Activated naive CD4-positive, alpha-beta T cell treated with anti-CD3 and anti-CD28 coated beads, Interleukin-2, amount 50 U/mL, for 72 hours (primary cell): ENCODE data around the gene BARHL1. TPM values are rescaled to one million over a fixed set of nuclear protein-coding genes. Genes with fewer than 3 reads are reported as not detected.
A peak's percentile ranks its signal among the peaks of the same experiment; 100 is the strongest.
"Not testable (repeated sequence)": the region's sequence is repeated elsewhere in the genome, so short reads cannot be mapped to it uniquely, and the experiment has no call there.

ENCODE experiments used
- ATAC-seq, 2 donors: fragments of 150-1000 bp; cut with Tn5 transposase; 2 replicates each; pipeline ENCODE4 v1.10.0; 2021; ENCODE audit warnings: mild to moderate bottlenecking in 2 of 2, moderate library complexity in 2 of 2
- DNase-seq, 2 donors: peaks; one replicate each; pipeline ENCODE4 v3.0.0; 2021 to 2022; ENCODE audit warnings: low spot score in 2 of 2
- H3K27ac Mint-ChIP-seq, 2 donors: one replicate each; pipeline ENCODE4 v1.8.0; 2022; ENCODE audit warnings: mild to moderate bottlenecking in 2 of 2, mixed read lengths in 2 of 2
- H3K36me3 Mint-ChIP-seq, 2 donors: one replicate each; pipeline ENCODE4 v1.8.0; 2022; ENCODE audit warnings: mixed read lengths in 2 of 2
- H3K9me3 Mint-ChIP-seq, 2 donors: one replicate each; pipeline ENCODE4 v1.8.0; 2022; ENCODE audit warnings: mixed read lengths in 2 of 2
- total RNA-seq, 2 donors: library from RNA; stranded (reverse); gene quantifications; one replicate each; pipeline ENCODE4 v1.2.3, GENCODE V29; 2022

Gene BARHL1
- total RNA-seq, 2 donors from 2014 or later = not detected

DNA sequence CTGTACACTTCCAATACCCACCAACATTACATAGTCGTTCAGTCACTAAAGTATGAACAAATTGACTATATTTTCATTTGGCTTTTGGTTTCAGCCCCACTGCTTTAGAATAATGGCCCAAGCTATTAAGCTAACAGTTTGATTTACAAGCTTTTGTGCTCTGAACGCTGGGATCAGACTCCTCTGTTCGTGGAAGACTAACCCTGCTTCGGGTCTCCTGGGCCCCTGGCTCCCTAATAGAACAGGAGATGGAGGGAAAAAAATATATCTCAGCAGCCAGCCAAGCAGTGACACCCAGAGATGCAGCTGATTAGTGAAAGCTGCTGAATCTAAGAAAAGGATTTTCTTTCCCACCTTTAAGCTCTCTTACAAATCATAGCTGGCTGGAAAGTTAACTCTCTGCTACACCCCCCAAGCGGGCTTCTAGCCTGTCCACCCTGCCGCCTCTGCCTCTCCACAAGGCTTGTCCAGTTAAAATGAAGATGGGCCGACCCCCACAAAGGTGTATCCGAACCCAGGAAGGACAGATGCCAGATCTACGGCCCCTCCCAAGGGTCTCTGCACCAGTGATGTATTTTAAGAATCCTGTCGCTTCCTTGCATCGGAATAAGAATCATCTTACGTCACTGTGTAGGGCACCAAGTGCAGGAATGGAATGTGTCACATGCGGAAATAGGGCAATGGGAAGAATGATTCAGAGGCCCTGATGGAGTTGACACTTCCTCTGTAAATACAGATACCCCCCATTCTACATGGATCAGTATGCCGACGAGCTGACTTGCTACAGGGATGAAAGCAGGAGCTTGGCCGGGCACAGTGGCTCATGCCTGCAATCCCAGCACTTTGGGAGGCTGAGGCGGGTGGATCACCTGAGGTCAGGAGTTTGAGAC lies 33.4 kb upstream of the BARHL1 start:
- Mint-ChIP-seq H3K36me3 (no peaks in the 10 kb centered on the region), H3K27ac (no peak overlapping the region), H3K9me3 (no peaks in the 10 kb centered on the region)
- DNase-seq = no peak
- ATAC-seq = no peak

GRCh38 chr9:132551556-132551955 lies 30.9 kb upstream of the BARHL1 start:
- H3K36me3 Mint-ChIP-seq = no peaks in the 10 kb centered on the region
- H3K27ac Mint-ChIP-seq = no peak overlapping the region
- ATAC-seq (no peak), DNase-seq (no peak)
- no peaks in the 10 kb centered on the region for H3K9me3 Mint-ChIP-seq

DNA sequence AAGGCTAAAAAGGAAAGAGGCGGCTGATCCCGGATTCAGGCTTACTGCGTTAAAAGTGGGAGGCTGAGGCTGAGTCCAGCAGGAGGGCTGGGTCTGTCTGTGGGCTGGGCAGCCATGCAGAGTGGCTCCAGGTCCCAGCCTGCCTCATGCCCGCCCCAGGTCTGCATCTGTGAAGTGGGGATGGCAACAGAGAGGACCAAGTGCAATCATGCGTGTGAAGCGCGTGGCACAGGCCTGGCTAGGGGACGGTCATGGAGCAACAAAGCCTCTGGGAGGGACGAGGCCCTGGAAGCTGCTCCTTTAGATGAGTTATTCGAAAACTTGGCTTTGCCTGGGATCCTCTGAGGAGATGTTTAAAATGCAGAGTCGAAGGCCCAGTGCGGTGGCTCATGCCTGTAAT lies 30.4 kb upstream of the BARHL1 start:
- H3K9me3 Mint-ChIP-seq = no peaks in the 10 kb centered on the region
- H3K27ac Mint-ChIP-seq = no peak overlapping the region
- ATAC-seq (no peak), DNase-seq (no peak)
- H3K36me3 Mint-ChIP-seq = no peaks in the 10 kb centered on the region

GRCh38 chr9:132554755-132555154 lies 27.7 kb upstream of the BARHL1 start:
- DNase-seq (no peak), ATAC-seq (no peak)
- Mint-ChIP-seq H3K27ac (no peak overlapping the region), H3K9me3 (no peaks in the 10 kb centered on the region), H3K36me3 (no peaks in the 10 kb centered on the region)

DNA sequence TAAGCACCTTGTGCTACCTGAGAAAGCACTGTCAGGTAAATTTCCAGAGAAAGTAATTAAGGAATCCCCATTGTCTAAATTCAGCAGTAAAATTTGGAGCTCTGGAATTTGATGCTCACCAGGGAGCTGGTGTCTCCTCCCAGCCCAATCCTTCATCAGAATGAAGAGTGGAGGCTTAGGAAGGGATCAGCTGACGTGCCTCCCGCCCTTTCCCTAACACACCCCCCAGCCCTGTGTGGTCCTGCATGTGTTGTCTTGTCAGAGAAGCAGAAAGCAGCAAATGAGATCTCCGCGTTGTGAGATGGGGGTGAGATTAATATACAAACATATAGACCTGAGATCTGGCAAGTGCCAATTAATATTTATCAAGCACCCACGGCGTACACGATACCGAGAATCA lies 26.9 kb upstream of the BARHL1 start:
- Mint-ChIP-seq H3K36me3 (no peaks in the 10 kb centered on the region), H3K9me3 (no peaks in the 10 kb centered on the region)
- no peak for ATAC-seq

GRCh38 chr9:132556235-132556634 lies 26.2 kb upstream of the BARHL1 start:
- H3K36me3 Mint-ChIP-seq = no peaks in the 10 kb centered on the region
- H3K27ac Mint-ChIP-seq = no peak overlapping the region
- H3K9me3 Mint-ChIP-seq = no peaks in the 10 kb centered on the region
- DNase-seq = no peak
- no peak for ATAC-seq

More for the DNA sequence above, 26.9 kb upstream of the BARHL1 start:
- no peak for DNase-seq
- no peak overlapping the region for H3K27ac Mint-ChIP-seq

- no peaks in the 10 kb centered on the region for H3K36me3 Mint-ChIP-seq
- H3K9me3 Mint-ChIP-seq = no peaks in the 10 kb centered on the region
- ATAC-seq (no peak), DNase-seq (no peak)
- H3K27ac Mint-ChIP-seq = no peak overlapping the region
These were observed 25.7 kb upstream of the BARHL1 start for GRCh38 chr9:132556714-132557113.

DNA sequence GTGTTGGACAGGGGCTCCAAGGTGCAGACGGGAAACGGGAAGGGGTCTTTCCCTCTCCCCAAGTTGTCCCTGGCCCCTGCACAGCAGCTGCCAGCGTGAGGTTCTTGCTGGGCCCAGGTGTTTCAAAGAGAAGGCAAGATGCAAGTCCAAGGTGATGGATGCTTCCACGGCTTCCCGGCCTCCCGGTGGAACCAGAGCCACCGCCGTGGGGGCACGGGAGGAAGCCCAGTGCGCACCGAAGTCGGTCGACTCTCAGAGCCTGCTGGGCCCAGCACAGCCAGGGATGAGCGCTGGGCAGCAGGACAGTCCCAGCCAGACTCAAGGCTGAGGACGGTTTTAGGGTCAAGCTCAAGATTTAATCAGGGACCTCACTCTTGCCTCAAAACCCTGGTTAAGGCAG lies 25.2 kb upstream of the BARHL1 start:
- DNase-seq (no peak), ATAC-seq (no peak)
- Mint-ChIP-seq H3K9me3 (no peaks in the 10 kb centered on the region), H3K36me3 (no peaks in the 10 kb centered on the region), H3K27ac (no peak overlapping the region)

GRCh38 chr9:132559711-132560110 lies 22.7 kb upstream of the BARHL1 start:
- DNase-seq (no peak), ATAC-seq (no peak)
- no peak overlapping the region for H3K27ac Mint-ChIP-seq
- H3K36me3 Mint-ChIP-seq = no peaks in the 10 kb centered on the region
- no peaks in the 10 kb centered on the region for H3K9me3 Mint-ChIP-seq

- Mint-ChIP-seq H3K27ac (no peak overlapping the region), H3K9me3 (no peaks in the 10 kb centered on the region), H3K36me3 (no peaks in the 10 kb centered on the region)
- DNase-seq (no peak), ATAC-seq (no peak)
These were observed 21.7 kb upstream of the BARHL1 start for GRCh38 chr9:132560616-132561202.

DNA sequence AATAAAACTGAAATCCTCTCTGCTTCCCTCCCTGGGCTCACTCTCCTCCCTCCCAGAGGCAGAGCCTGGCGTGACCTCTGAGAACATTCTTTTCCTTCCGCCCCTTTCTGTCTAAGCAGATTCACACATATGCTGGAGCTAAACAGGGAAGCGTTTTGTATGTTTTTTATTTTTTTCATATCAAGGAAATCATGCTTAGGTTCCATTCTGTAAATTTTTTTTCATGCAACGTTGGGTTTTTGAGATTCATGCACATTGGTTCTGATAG lies 20.2 kb upstream of the BARHL1 start:
- DNase-seq (no peak), ATAC-seq (no peak)
- no peaks in the 10 kb centered on the region for H3K36me3 Mint-ChIP-seq
- H3K27ac Mint-ChIP-seq = no peak overlapping the region
- H3K9me3 Mint-ChIP-seq = no peaks in the 10 kb centered on the region

DNA sequence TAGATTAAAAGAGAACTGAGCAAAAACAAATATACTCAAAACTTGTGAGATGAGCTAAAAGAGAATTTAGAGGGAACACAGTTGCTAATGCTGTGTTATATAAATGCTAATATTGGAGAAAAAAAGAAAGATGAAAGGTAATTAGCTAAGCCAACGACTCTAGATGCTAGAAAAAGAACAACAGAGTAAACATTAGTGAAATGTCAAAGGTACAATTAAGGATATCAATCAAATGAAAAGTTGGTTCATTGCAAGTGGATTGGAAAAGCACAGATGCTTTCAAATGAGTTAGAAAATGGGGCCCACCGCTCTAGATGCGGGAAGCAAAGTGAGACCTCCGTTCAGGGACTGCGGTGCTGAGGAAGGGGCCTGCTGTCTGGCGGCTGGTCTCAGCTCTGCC lies 17.9 kb upstream of the BARHL1 start:
- Mint-ChIP-seq H3K27ac (no peak overlapping the region), H3K9me3 (no peaks in the 10 kb centered on the region), H3K36me3 (no peaks in the 10 kb centered on the region)
- ATAC-seq (no peak), DNase-seq (no peak)

- H3K27ac Mint-ChIP-seq, H3K9me3 Mint-ChIP-seq, H3K36me3 Mint-ChIP-seq, DNase-seq, ATAC-seq: not testable (repeated sequence)
These were observed 13.6 kb upstream of the BARHL1 start for GRCh38 chr9:132568787-132569186.

GRCh38 chr9:132571806-132572600 lies 10.4 kb upstream of the BARHL1 start:
- Mint-ChIP-seq H3K9me3 (no peaks in the 10 kb centered on the region), H3K27ac (no peak overlapping the region), H3K36me3 (no peaks in the 10 kb centered on the region)
- ATAC-seq = no peak
- no peak for DNase-seq

GRCh38 chr9:132572921-132573320 lies 9.5 kb upstream of the BARHL1 start:
- Mint-ChIP-seq H3K36me3 (no peaks in the 10 kb centered on the region), H3K27ac (no peak overlapping the region), H3K9me3 (no peaks in the 10 kb centered on the region)
- ATAC-seq = no peak
- DNase-seq = no peak

DNA sequence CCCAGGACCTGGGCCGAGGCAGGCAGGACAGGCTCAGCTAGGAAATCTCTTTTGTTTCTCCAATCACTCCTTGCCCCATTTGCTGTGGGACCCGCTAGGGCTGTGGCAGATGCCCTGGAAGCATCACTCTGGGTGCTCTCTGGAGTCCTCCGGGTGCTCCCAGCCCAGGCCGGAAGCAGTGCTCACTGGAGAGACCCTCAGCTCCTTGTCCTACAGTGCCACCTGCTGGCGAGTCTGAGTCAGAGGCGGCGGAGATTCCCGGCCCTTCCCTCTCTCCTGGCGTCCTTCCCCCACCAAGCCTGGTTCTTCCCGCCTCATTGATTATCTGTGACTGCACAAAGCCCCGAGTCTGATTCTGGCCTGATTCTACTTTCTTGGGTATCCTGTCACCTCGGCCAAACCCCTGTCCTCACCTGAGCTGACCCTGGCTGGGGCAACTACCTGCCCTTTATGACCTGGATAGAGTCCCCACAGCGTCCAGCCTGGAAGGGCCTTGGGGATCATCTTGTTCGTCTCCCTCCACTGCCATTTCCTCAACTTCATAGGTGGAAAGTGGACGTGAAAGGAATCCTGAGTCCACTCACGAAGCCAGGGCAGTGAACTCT lies 7.3 kb upstream of the BARHL1 start:
- DNase-seq = peak; percentile 59
- ATAC-seq = peak; percentile 81 to 85
- Mint-ChIP-seq H3K27ac (no peak overlapping the region), H3K36me3 (peaks cover 0 to 4% of the 10 kb centered on the region in 2 donors), H3K9me3 (no peaks in the 10 kb centered on the region)

DNA sequence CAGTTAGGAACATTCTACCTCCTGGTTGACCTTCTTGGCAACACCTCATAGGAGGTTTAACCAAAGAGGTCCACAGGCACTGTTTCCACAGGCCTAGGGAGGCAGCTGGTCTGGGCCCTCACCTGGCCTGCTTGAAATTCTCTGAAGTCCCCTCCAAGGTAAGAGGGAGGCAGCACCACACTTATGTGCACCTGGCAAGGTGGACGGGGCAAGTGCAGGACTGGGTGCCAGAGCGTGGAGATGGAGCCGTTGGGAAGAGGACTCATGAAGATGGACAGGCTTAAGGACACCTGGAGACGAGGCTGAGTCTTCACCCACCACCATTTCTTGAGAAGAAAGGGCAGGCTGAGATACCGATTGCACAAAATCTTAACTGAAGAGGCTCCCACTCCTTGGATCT lies 6.6 kb upstream of the BARHL1 start:
- no peak for ATAC-seq
- H3K9me3 Mint-ChIP-seq = no peaks in the 10 kb centered on the region

More for the DNA sequence above, 6.6 kb upstream of the BARHL1 start:
- no peak for DNase-seq
- H3K36me3 Mint-ChIP-seq = peaks cover 0 to 4% of the 10 kb centered on the region in 2 donors
- no peak overlapping the region for H3K27ac Mint-ChIP-seq
